HG03095 (cell line): ENCODE results near the gene NCL.
"Not testable (repeated sequence)": the region's sequence is repeated elsewhere in the genome, so short reads cannot be mapped to it uniquely, and the experiment has no call there.

Source experiments
- ATAC-seq: cut with Tn5 transposase; IDR thresholded peaks from one replicate; pipeline ENCODE4 v1.9.1; 2021; ENCODE audit warnings: moderate library complexity; ENCODE audit not compliant: unreplicated experiment

NCL gene

DNA sequence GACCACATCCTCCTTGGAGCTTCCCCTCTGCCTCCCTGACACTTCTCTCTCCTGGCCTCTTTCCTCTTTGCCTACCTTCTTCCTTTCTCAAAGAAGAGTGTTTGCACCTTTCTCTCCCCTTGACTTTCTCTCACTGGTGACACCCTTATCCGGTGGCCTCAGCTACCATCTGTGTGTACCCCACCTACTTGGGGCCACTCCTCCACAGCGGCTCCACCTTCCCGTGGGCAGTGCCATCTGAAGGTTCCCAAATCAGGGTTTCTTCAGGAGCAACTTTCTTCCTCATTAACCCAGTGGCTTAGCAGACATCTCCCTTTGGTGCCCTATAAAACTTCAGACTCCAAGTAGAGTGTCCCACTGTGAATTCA is 5.3 kb upstream of the NCL start:
- ATAC-seq: no peak

DNA sequence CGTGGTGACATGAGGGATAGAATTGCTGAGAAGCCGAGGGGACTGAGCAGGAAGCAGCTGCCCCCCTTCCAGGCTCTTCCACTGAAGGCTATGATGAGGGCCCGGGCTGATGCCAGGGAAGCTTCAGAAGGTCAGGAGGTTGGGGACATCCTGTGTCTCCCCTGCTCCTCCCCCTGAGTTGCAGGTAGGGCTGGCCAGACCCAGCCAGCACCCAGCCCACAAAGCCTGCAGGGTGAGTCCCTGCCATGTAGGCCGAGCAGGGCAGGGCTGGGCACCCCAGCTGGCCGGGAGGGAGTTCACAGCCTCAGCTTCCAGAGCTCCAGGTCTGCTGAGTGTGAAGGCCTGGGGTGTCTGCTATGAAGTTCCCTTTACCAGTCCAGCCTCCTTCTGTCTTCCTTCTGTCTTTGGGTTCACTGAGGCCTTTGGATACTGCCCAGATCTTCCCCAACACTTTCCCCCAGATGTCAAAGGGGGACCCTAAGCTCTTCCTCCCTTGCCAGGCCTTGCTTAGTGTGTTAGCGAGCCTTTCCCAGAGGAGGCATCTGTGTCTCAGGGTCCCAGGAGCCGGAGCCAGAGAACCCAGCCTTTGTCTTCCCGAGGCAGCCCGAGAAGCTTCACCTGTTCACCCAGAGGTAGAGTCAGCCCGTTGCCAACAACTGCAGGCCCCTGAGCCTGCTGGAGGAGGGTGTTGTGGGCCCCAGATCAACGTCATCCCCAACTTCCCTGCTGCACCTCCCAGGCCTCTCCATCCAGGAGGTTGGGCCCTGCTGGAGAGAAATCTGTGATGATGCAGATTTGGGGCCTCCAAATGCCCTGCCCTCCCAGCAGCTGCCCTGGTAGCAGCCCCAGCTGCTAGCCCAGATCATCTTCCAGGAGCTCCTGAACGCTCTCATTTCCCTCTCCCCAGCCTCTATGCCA is 3.6 kb upstream of the NCL start:
- ATAC-seq: no peak

DNA sequence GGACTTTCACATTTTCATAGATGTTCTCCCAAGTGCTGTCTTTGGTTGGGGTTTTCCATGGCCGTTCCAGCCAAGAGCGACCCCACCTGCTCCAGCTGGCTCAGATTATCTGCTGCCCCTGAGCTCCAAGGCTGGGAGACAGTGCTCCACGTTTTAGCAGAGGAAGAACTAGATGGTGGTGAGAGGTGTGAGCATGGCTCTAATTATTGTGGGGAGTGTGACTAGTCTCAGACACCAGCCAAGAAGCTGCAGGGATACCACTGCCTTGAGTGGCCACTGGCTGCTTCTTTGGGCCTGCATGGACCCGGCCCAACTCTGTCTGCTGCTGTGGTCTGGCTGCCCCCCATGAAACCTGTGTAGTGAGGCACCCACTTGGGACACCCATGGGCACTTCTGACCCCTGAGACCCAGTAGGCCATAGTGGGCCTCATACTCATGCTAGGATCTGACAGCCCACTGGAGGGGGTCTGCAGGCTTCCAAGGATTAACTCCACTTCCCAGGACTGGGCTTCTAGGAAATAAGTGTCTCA is 2.8 kb upstream of the NCL start:
- ATAC-seq: no peak

DNA sequence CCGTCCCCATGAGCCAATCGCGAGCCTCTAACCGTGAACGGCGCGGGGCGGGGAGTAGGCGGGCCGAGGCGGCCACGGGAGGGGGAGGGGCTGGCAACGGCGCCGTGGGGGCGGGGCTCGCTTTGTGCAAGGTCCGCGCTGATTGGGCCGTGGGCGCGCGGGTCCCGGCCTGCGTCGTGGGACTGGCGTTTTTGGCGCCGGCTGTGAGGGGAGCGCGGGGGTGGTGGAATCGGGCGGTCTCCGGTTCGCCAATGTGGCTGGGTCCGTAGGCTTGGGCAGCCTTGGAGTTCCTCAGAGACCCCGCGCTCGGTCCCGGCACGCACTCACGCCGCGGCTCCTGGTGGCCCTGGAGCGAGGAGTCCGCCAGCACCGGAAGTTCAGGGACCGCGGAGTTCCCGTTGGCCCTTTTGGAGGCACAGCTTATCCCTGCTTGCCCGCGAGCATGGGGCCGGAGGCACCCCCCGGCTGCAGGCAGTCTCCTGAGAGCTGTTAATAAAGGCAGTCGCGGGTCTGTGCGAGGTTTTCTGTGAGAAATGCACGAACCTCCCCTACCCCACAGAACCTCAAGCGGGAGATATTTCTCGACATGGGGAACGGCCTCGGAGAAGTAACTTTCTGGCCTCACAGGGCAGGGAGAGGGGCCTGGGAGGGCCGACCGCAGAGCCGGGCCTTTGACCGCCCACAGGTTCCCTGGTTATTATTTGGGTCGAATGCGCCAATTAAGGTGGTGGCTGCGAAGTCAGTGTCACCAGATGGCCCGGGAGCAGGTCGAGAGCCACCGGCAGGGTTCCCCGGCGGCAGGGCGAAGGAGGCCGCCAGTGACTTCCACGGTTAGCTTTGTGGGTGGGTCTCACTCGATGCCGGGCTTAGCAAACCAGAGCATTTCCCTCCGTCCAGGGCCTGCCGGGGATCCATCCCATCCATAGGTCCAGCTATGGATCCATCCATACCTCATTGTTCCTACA is 574 bp upstream of the NCL start:
- peak; percentile 23 for ATAC-seq

DNA sequence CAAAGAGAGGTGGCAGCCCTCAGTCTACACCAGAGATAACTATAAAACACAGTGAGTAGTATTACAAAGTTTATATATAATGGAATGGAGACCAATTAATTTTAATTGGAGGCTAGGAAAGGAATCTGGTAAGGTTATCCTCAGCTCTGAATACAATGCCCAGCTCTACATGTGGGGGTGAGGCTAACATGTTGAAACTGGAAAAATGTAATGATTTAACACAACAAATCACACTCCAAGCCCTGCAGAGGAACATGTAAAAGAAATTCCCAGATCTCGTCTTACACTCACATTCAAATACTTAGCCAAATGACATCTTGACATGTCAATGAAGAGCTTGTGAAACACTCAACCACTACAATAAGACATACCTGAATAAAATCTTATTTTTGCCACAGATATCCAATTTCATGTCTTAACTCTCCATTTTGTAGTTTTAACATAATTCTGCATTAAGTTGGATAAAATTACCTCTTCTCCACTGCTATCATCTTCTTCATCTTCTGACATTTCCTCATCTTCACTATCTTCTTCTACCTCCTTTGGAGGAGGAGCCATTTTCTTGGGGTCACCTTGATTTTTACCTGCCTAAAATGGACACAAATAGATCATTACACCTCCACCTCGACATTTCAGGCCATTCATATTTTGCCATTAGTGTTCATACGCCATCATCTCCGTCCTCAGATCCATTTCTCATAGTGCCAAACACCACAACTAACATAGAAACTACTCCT is 1.4 kb downstream of the NCL start:
- ATAC-seq: no peak

DNA sequence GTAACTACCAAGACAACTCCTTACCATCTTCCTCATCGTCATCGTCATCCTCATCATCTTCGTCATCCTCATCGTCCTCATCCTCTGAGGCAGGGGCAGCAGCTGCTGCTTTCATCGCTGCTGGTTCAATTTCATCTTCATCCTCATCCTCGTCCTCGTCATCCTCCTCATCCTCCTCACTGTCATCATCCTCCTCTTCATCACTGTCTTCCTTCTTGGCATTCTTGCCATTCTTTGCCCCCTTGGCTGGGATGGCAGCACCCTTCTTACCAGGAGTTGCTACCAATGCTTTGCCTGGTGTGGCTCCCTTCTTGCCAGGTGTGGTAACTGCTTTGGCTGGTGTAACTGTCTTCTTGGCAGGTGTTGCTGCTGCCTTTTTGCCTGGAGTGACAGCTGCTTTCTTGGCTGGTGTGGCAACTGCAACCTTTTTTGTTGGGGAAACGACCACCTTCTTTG is 2.7 kb downstream of the NCL start:
- ATAC-seq: no peak

DNA sequence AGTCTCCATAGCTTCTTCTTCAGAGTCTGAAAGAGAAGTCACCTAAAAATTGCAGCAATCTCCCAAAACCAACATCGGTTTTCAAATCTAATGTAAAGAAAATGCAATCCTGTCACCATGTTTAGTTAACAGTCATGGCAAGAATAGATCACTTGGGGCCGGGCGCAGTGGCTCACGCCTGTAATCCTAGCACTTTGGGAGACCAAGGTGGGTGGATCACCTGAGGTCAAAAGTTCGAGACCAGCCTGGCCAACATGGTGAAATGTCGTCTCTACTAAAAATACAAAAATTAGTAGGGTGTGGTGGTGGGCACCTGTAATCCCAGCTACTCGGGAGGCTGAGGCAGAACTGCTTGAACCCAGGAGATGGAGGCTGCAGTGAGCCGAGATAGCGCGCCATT is 3.4 kb downstream of the NCL start:
- ATAC-seq: not testable (repeated sequence)

DNA sequence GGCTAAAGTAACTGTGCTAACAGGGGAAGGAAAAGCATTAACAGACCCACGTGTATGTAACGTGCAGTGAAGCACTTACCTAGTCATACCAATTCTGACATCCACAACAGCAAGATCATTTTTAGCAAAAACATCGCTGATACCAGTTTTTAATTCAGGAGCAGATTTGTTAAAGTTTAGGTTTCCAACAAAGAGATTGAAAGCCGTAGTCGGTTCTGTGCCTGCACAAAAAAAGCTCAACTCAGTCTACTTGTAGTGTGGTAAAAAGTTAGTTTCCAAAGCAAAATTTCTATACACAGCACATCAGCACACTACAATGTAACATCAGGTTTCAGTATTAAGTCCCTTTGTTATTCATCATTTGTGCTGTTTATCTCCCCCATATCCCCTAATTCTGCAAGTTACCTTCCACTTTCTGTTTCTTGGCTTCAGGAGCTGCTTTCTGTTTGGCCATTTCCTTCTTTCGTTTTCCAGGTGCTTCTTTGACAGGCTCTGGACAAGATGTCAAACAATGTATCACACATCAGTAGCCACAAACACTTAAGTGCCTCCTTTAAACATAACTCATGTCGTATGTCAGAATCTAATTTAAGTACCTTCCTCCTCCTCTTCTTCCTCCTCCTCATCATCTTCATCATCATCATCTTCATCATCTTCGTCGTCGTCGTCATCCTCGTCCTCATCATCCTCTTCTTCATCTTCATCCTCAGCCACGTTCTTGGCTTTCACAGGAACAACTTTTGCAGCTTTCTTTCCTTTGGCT is 4.0 kb downstream of the NCL start:
- no peak for ATAC-seq

DNA sequence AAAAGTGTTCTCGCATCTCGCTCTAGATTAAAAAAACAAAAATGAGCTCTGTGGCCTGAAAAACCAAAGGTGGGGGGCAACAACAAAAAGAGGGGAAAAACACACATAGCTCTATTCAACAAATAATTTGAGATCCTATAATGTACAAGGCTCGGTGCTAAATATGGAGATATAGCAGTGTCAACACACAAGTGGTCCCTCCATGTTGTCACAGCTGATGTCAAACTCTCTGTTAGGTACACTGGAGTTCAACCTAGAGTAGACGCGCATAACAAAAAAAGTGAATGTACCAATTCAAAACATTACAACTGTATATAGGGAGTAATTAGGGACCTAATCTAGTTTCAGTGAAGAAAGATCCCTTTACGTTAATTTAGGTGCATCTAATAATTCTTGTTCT is 5.9 kb downstream of the NCL start:
- no peak for ATAC-seq

DNA sequence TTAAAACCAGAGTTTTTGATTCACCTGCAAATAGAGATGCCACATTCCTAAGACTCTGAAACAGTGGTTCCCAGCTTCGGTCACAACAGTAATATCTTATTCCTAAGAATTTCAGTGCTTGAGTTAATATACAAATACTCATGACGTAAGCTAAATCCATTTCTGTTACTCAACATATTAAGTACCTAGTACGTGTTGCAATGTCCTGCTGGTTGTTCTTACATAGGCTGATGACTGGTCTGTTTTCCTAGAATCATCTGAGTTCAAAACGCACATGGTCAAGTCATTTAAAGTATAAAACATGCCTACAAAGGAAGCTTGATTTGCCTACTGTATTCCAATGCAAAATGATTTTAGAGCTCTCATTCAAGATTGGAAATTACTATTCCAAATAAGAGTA is 7.2 kb downstream of the NCL start:
- ATAC-seq: no peak

DNA sequence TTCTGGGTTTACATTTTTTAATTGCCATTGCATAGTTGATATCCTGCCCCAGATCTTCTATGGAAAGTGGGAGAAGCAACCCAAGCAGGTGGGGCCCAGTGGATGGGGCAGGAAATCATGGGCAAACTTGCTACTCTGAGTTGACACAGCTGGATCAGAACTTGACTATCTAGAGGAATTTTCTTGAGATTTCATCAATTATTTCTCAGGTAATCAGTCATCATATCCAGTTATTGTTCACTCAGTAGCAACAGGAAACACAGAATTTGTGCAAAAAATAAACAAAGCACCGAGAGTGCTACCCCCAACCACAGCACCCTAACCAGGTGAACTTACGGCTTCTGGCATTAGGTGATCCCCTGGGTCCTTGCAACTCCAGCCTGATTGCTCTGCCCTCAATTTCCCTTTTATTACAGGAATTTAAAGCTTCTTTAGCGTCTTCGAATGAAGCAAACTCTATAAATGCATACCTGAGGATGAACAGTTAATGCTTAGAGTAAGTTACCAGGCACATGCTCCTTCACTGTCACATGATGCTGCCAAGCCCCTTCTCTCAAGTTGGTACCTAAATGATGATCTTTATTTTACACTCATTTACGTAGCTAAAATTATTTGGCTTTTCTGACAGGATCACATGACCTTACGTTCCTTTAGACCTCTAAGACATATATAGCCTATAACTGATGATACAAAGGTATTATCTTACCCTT is 7.8 kb downstream of the NCL start:
- ATAC-seq: no peak

DNA sequence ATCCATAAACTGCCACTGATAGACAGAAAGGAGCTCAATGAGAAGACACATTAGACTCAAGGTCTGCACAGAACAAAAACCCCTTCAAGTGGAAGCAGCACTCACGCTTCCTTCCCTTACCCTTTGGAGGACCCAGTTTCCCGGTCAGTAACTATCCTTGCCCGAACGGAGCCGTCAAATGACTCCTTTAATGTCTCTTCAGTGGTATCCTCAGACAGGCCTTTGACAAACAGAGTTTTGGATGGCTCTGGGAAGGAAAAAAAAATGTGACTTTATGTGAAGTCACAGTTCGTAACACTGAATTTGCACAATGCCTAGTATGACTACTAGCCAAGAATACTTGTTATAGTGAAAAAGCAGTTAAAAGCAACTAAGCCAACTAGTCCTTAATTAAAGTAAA is 8.4 kb downstream of the NCL start:
- no peak for ATAC-seq

DNA sequence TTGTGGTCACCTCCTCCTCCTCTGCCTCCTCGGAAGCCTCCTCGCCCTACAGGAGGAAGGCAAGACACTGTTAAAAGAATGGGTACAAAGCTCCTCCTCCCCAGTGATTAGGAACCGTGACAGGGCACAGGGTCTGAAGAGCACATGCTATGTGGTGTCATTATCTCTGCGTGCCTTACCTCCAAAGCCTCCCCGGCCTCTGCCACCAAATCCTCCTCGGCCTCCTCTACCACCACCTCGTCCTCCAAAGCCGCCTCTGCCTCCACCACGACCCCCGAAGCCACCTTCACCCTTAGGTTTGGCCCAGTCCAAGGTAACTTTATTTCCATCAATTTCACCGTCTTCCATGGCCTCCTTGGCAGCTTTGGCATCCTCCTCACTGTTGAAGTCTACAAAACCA is 9.1 kb downstream of the NCL start:
- no peak for ATAC-seq

DNA sequence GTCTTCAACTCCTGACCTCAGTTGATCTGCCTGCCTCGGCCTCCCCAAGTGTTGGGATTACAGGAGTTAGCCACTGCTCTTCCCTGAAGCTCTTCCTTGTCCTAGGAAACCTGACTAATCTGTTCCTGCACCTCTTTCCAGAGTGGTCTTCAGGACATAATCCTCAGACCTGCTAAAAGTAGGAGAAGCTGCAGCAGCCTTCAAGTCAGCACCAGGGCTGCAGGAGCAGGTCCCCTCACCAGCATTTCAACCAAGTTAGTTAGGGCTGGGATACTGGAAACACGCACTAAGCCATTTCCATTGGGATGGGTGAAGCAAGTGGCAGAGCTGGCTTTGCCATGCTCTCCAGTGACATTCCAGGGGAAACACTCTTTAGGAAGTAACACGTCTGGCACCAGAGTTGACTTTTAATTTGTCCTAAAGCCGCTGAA is 9.9 kb downstream of the NCL start:
- no peak for ATAC-seq

DNA sequence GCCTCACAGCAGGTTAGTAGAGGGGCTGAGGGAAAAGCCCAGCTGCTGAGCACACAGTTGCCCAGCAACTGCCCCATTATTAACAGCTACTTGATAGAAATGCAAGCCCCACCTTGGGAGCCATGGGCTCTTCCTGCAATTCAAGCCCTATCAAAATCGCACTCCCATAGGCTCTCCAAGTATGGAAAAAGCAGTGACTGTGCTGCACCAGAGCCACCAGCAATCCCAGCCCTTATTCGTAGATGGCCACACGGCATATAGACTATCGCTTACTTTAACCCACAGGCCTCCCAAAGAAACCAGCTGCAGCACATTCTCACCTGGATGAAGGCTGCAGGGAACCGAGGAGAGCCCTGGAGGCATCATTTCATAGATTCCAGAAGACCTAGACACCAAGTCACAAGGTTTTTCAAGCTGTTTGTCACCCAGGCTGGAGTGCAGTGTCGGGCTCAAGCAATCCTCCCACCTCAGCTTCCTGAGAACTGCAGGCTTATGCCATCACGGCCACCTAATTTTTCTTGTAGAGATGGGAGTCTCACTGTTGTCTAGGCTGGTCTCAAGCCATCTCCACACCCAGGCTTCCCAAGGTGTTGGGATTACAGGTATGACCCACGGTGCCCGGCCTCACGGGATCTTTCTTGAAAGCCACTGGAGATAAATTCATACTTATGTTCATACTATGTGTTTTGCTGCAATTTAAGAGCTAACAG is 11.3 kb downstream of the NCL start:
- ATAC-seq: no peak

DNA sequence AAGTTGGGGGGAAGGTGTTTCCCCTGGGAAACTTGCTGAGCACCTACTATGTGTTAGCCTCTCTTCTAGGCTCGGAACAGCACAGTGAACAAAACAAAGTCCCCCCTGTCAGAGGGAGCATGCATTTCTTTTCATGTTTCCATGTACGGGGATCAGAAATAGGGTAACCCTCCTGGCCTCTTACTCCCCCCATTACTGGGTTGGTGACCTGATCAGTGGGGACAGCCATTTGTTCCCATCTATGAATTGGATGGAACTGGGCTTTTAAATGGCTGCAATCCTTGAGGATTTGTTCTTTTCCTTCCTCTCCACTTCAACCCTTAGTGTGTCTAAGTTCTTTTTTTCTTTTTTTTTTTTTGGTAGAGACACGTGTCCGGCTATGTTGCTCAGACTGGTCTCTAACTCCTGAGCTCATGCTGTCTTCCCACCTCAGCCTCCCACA is 13.7 kb downstream of the NCL start:
- no peak for ATAC-seq

DNA sequence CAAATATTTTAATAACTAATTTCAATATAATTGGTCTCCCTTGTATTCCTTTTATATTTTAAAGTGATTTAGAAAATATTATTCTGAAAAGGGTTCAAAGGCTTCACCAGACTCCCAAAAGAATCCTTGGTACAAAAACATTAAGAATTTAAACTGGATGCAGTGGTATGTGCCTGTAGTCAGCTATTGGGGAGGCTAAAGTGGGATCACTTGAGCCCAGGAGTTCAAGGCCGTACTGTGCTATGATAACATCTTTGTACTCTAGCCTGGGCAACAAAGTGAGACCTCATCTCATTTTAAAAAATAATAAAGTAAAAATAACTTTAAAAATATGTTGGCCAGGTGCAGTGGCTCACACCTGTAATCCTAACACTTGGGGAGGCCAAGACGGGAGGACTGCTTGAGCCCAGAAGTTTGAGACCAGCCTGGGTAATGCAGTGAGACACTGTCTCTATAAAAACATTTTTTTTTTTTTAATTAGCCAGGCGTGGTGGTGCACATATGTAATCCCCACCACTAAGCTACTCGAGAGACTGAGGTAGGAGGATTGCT is 14.7 kb downstream of the NCL start:
- ATAC-seq: no peak

DNA sequence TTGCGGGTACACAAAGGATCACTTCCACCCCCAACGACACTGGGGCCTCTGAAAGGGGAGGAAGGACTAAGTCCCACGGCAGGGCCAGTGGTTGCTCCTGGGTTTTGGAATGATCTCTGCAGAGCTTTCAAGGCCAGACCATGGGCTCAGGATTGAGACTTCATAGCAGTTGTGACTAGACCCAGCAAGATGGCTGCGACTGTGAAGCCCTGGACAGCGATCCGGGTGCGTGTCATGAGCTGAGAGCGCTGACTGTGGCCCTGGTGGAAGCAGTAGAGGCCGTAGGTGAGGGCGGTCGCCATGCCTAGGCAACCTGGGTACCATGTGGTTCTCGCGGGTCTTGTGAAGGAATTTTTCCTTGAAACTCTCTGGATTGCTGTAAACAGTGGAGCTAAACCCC is 27.3 kb downstream of the NCL start:
- ATAC-seq: no peak
